ENCODE data around the gene TMCC1. TPM values are rescaled to one million over a fixed set of nuclear protein-coding genes. Genes with fewer than 3 reads are reported as not detected.
"Not testable (repeated sequence)": the region's sequence is repeated elsewhere in the genome, so short reads cannot be mapped to it uniquely, and the experiment has no call there.

The TMCC1 gene
- total RNA-seq, 1 donor from 2014 or later, result 24.9 TPM

GRCh38 chr3:129734449-129734848 lies 159.1 kb downstream of the TMCC1 start:
- intact Hi-C loops (cut with micrococcal nuclease), result no loop called here

GRCh38 chr3:129732200-129732876 lies 161.2 kb downstream of the TMCC1 start:
- intact Hi-C loops (cut with micrococcal nuclease), result no loop called here

GRCh38 chr3:129727707-129728106 lies 165.8 kb downstream of the TMCC1 start:
- intact Hi-C loops (cut with micrococcal nuclease), result no loop called here

GRCh38 chr3:129723558-129724324 lies 169.8 kb downstream of the TMCC1 start:
- intact Hi-C loops (cut with micrococcal nuclease), result no loop called here

GRCh38 chr3:129722527-129722926 lies 171.0 kb downstream of the TMCC1 start:
- intact Hi-C loops (cut with micrococcal nuclease), result no loop called here

- intact Hi-C loops (cut with micrococcal nuclease), result no loop called here
Observed at GRCh38 chr3:129718201-129718600, 175.3 kb downstream of the TMCC1 start.

- intact Hi-C loops (cut with micrococcal nuclease), result no loop called here
Observed at GRCh38 chr3:129715854-129716253, 177.7 kb downstream of the TMCC1 start.

- intact Hi-C loops (cut with micrococcal nuclease), result no loop called here
Observed at GRCh38 chr3:129708328-129708861, 185.1 kb downstream of the TMCC1 start.

GRCh38 chr3:129705274-129705673 lies 188.2 kb downstream of the TMCC1 start:
- intact Hi-C loops (cut with micrococcal nuclease), result no loop called here

GRCh38 chr3:129703913-129704312 lies 189.6 kb downstream of the TMCC1 start:
- intact Hi-C loops (cut with micrococcal nuclease), result no loop called here

GRCh38 chr3:129702934-129703712 lies 190.4 kb downstream of the TMCC1 start:
- intact Hi-C loops (cut with micrococcal nuclease), result no loop called here

- intact Hi-C loops (cut with micrococcal nuclease), result no loop called here
Observed at GRCh38 chr3:129701161-129701560, 192.3 kb downstream of the TMCC1 start.

- intact Hi-C loops (cut with micrococcal nuclease), result no loop called here
Observed at GRCh38 chr3:129699612-129700011, 193.9 kb downstream of the TMCC1 start.

GRCh38 chr3:129699199-129699598 lies 194.3 kb downstream of the TMCC1 start:
- intact Hi-C loops (cut with micrococcal nuclease), result no loop called here

GRCh38 chr3:129697229-129697969 lies 196.1 kb downstream of the TMCC1 start:
- intact Hi-C loops (cut with micrococcal nuclease), result no loop called here

- intact Hi-C loops (cut with micrococcal nuclease), result not testable (repeated sequence)
Observed at GRCh38 chr3:129696430-129696829, 197.1 kb downstream of the TMCC1 start.

- intact Hi-C loops (cut with micrococcal nuclease), result no loop called here
Observed at GRCh38 chr3:129695230-129695629, 198.3 kb downstream of the TMCC1 start.

- intact Hi-C loops (cut with micrococcal nuclease), result no loop called here
Observed at GRCh38 chr3:129694228-129694627, 199.3 kb downstream of the TMCC1 start.

GRCh38 chr3:129692743-129693142 lies 200.8 kb downstream of the TMCC1 start:
- intact Hi-C loops (cut with micrococcal nuclease), result no loop called here

- intact Hi-C loops (cut with micrococcal nuclease), result loop anchor here (1.0 kb wide), 1 partner anchor 202 kb away; the partner anchor contains the start of gene TMCC1
Observed at GRCh38 chr3:129690963-129691362, 202.5 kb downstream of the TMCC1 start.

GRCh38 chr3:129690406-129690805 lies 203.1 kb downstream of the TMCC1 start:
- intact Hi-C loops (cut with micrococcal nuclease), result loop anchor here (1.0 kb wide), 1 partner anchor 203 kb away; the partner anchor contains the start of gene TMCC1

All from T-helper 1 cell treated with Interleukin-12 subunit alpha and Interleukin-12 subunit beta and Interleukin-4 antibody, amounts not matched to agents 30 ng/mL and 1 ng/mL, for 36 hours (primary cell).